Activated naive CD8-positive, alpha-beta T cell treated with anti-CD3 and anti-CD28 coated beads, Interleukin-2, amount 10 ng/mL, durations not matched to agents 7 days and 5 days (primary cell): ENCODE results near the gene GPSM1. TPM values are rescaled to one million over a fixed set of nuclear protein-coding genes. Genes with fewer than 3 reads are reported as not detected.
"Not testable (repeated sequence)": the region's sequence is repeated elsewhere in the genome, so short reads cannot be mapped to it uniquely, and the experiment has no call there.

Source experiments
- ATAC-seq: fragments of 150-1000 bp; cut with Tn5 transposase; one replicate; pipeline ENCODE4 v1.10.0; 2021; ENCODE audit warnings: low read depth, moderate library complexity
- POLR2A ChIA-PET: fragments of 350-600 bp; sonication (Branson Sonifier 250); formaldehyde crosslinking; loops from one replicate; lab custom pipeline; 2021; ENCODE audit warnings: antibody characterized with exemption; lab: Charles Lee
- DNase-seq: peaks from one replicate; pipeline ENCODE4 v3.0.0; 2021
- H3K27ac Mint-ChIP-seq: one replicate; pipeline ENCODE4 v1.8.0; 2022; ENCODE audit warnings: mild to moderate bottlenecking, mixed read lengths
- H3K27me3 Mint-ChIP-seq: one replicate; pipeline ENCODE4 v1.8.0; 2022; ENCODE audit warnings: mild to moderate bottlenecking, moderate library complexity, mixed read lengths
- H3K36me3 Mint-ChIP-seq: one replicate; pipeline ENCODE4 v1.8.0; 2021; ENCODE audit warnings: mild to moderate bottlenecking, mixed read lengths
- H3K4me1 Mint-ChIP-seq: one replicate; pipeline ENCODE4 v1.8.0; 2021; ENCODE audit warnings: mixed read lengths
- H3K4me3 Mint-ChIP-seq: one replicate; pipeline ENCODE4 v1.8.0; 2022; ENCODE audit warnings: mild to moderate bottlenecking, moderate library complexity, mixed read lengths
- H3K9me3 Mint-ChIP-seq: one replicate; pipeline ENCODE4 v1.8.0; 2021; ENCODE audit warnings: mixed read lengths
- total RNA-seq, 2 experiments: library from RNA; stranded (reverse); gene quantifications; one replicate each; pipeline ENCODE4 v1.2.3, GENCODE V29; 2021

Gene GPSM1
- total RNA-seq, 2 experiments from 2014 or later: 5.0 to 6.0 TPM

DNA sequence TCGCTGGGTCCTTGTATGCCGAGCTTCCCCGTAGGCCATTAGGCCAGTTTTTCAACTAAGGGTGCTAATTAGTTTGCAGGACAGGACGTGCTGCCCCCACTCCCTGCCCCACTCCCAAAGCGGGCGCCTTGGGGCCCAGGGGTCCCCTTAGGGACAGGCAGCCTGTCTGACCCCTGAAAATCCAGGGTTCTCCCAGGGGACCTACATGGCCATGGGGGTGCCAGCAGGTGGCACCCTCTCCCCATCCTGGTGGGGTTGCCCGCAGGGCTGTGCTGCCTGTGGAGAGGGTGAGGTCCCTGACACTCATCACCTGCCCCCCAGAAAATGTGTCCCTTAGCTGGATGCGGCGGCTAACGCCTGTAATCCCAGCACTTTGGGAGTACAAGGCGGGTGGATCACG, 14.9 kb upstream of the GPSM1 start:
- no peak overlapping the region for H3K4me3 Mint-ChIP-seq
- H3K27me3 Mint-ChIP-seq: no peaks in the 10 kb centered on the region
- H3K9me3 Mint-ChIP-seq: peaks cover 15% of the 10 kb centered on the region
- peaks cover 2% of the 10 kb centered on the region for H3K36me3 Mint-ChIP-seq
- ATAC-seq (peak; percentile 68), DNase-seq (peak; percentile 67)
- peaks cover 5% of the 10 kb centered on the region for H3K4me1 Mint-ChIP-seq
- POLR2A ChIA-PET: interaction anchor here (1.3 kb wide), 1 partner anchor 50 kb away, joined by 4 read pairs; no protein-coding TSS in a partner anchor
- no peak overlapping the region for H3K27ac Mint-ChIP-seq

DNA sequence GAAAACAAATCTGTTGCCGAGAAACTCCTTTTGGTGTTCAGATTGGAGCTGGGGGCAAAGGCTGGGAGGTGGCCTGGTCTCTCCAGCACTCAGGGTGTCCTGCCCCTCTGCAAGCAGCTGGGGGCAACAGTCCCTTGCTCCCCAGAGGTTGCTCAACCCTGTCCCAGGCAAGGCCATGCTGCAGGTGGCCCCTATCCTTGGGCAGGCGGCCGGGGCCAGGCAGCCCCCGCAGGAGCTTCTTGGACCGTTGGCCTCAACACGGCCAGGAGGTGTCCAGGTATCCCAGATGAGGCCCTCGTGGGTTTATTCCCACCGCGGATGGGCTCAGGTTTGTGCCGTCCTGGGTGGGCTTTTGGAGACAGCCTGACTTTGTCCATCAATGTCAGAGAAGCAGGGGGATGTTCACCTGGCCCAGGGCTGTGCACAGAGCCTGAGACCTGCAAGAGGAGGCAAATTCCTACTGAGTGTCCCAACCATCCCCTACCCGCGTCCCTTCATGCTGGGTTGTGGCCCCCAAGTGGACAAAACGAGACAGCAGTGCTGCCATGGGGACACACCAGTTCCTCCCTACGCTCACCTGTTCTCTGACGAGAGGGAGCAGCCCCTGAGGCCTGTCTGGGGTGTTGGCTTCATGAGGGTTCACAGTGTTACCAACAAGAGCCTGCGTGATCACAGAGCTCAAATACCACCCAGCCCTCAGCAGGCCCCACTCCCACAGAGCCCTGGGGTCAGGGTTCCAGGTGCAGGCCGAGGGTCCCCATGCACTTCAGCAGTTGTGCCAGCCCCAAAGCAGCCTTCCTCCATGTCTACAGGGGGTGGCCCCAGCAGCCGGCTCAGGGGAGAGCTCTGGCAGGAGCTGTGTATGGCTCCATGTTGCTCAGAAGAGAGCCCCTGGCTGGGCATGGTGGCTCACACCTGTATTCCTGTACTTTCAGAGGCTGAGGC, 14.0 kb upstream of the GPSM1 start:
- Mint-ChIP-seq H3K27ac (no peak overlapping the region), H3K9me3 (peaks cover 15% of the 10 kb centered on the region), H3K4me3 (no peak overlapping the region), H3K27me3 (no peaks in the 10 kb centered on the region), H3K4me1 (peaks cover 5% of the 10 kb centered on the region), H3K36me3 (peaks cover 2% of the 10 kb centered on the region)
- POLR2A ChIA-PET: interaction anchor here (1.3 kb wide), 1 partner anchor 49 kb away, joined by 4 read pairs; no protein-coding TSS in a partner anchor
- DNase-seq (no peak), ATAC-seq (no peak)

DNA sequence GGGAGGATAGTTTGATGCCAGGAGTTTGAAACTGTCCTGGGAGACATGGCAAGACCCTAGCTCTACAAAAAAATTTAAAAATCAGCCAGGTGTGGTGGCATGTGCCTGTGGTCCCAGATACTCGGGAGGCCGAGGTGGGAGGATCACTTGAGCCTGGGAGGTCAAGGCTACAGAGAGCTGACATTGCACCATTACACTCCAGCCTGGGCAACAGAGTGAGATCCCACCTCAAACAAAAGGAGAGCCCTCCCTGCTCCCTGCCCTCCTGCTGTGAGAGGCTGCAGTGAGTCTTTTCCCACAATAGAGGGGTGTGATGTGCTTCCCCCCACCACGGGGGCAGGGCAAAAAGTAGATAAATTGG, 13.3 kb upstream of the GPSM1 start:
- POLR2A ChIA-PET: no interaction called here
- no peak overlapping the region for H3K27ac Mint-ChIP-seq
- H3K4me1 Mint-ChIP-seq: peaks cover 5% of the 10 kb centered on the region
- DNase-seq: no peak
- no peaks in the 10 kb centered on the region for H3K27me3 Mint-ChIP-seq
- peaks cover 15% of the 10 kb centered on the region for H3K9me3 Mint-ChIP-seq
- no peak for ATAC-seq
- H3K36me3 Mint-ChIP-seq: peaks cover 2% of the 10 kb centered on the region
- no peak overlapping the region for H3K4me3 Mint-ChIP-seq

DNA sequence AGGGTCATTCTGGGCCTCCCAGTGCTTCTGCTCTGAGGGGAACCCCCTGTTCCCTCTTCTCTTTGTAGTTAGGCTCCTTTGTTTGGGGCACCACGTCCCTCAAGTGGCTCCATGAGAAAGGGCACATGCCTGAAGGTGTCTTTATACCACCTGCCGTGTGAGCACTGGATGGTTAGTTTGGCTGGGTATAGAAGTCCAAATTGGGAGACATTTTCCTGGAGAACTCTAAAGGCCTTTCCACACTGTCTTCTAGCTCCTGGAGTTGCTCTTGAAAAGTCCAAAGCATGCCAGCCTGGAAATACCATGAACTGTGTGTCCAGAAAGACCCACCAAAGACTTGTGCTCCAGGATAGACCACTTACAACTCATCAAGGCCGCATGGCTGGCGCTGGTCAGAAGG, 12.4 kb upstream of the GPSM1 start:
- no peaks in the 10 kb centered on the region for H3K27me3 Mint-ChIP-seq
- H3K4me1 Mint-ChIP-seq: peaks cover 5% of the 10 kb centered on the region
- no peak overlapping the region for H3K4me3 Mint-ChIP-seq
- peaks cover 2% of the 10 kb centered on the region for H3K36me3 Mint-ChIP-seq
- H3K9me3 Mint-ChIP-seq: peaks cover 15% of the 10 kb centered on the region
- DNase-seq (no peak), ATAC-seq (no peak)
- H3K27ac Mint-ChIP-seq: no peak overlapping the region
- POLR2A ChIA-PET: no interaction called here

DNA sequence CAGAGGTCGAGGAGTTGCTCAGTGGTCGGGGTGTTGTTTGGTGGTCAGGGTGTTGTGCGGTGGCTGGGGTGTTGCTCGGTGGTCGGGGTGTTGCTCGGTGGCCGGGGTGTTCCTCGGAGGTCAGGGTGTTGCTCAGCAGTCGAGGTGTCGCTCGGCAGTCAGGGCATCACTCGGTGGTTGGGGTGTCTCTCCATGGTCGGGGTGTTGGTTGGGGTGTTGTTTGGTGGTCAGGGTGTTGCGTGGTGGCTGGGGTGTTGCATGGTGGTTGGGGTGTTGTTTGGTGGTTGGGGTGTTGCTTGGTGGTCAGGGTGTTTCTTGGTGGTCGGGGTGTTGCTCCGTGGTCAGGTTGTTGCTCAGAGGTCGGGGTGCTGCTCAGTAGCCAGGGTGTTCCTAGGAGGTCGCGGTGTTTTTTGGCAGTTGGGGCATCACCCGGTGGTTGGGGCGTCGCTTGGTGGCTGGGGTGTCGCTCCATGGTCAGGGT, 11.0 kb upstream of the GPSM1 start:
- Mint-ChIP-seq H3K4me1 (peaks cover 5% of the 10 kb centered on the region), H3K9me3 (peaks cover 15% of the 10 kb centered on the region), H3K36me3 (peaks cover 2% of the 10 kb centered on the region), H3K27ac (no peak overlapping the region), H3K4me3 (no peak overlapping the region), H3K27me3 (no peaks in the 10 kb centered on the region)
- POLR2A ChIA-PET: no interaction called here
- DNase-seq (no peak), ATAC-seq (no peak)

DNA sequence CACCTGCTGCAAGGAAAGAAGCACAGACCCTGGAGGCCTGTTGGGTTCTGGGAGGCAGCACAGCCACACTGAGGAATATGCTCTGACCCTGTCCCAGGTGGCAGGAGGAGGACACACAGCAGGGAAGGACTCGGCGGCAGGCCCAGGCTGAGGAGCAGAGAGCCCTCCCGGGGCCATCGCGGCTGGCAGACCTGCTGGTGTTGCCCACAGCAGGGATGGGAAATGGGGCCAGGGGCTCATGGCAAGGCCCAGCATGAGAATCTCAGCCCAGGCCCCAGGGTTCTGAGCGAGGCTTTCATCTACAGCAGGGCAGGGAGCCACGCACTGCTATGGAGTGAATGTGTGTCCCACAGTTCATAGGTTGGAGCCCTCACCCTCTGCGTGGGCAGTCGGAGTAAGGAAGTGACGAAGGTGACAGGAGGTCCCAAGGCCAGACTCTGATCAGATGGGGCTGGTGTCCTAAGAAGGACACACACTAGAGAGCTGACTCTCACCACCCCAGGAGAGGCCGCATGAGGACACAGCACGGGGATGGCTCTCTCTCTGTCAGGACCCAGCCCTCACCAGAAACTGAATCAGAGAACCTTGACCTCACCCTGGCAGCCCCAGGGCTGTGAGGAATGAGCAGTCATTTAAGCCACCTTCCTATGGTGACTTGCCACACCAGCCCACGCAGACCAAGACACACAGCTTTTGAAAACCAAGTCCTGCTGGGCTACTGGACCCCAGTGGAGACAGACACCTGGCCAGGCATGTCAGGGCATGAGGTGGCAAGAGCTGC, 10.3 kb upstream of the GPSM1 start:
- Mint-ChIP-seq H3K27ac (no peak overlapping the region), H3K4me1 (peaks cover 5% of the 10 kb centered on the region), H3K4me3 (no peak overlapping the region), H3K9me3 (peaks cover 15% of the 10 kb centered on the region), H3K36me3 (peaks cover 2% of the 10 kb centered on the region), H3K27me3 (no peaks in the 10 kb centered on the region)
- DNase-seq: no peak
- POLR2A ChIA-PET: no interaction called here
- ATAC-seq: no peak

DNA sequence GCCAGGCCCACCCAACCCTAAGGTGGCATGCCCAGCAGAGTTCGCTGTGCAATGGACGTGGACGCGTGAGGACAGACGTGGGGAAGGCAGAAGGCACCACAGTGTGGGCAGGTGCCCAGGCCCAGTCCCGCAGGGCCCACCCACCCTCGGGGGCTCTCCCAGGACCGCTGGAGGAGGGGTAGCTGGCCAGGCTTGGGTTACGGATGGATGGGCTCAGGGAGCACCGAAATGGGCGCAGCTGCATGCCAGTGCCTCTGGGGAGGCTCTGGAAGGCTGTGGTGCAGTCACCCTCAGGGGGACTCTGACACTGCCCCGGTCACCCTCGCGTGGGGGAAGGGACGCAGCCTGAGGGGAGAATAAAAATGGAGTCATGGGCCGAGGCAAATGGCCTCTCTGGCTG, 9.6 kb upstream of the GPSM1 start:
- Mint-ChIP-seq H3K4me1 (peaks cover 5% of the 10 kb centered on the region), H3K9me3 (peaks cover 15% of the 10 kb centered on the region), H3K36me3 (peaks cover 2% of the 10 kb centered on the region), H3K27me3 (no peaks in the 10 kb centered on the region), H3K4me3 (no peak overlapping the region), H3K27ac (no peak overlapping the region)
- DNase-seq: no peak
- POLR2A ChIA-PET: no interaction called here
- no peak for ATAC-seq

DNA sequence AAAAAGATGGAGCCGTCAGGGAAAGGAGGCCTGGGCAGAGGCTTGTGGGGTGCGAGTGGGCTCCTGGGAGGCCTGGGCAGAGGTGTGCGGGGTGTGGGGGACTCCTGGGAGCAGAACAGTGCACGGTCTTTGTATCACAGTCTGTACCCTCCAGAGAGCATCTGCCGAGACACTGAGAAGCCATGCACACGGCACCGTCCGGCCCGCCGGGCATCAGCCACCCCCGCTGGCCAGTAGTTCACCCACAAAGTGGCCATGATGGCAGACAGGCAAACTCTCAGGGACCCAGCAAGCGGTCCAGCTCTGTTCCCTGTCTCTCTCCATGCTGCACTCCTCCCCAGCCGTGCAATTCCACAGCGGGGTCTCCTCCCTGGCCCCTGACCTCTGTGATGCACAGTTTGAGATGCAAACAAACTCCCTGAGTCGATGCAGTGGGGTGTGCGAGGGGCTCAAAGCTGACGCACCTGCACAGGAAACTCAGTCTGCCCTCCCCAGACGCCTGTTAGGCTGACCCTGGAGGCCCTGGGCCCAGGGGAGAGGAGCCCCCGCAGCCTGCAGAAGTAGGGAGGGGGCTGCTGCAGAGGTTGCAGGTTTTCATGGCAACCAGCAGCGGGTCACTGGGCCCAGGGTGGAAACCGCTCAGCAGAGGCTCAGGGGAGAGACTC, 9.1 kb upstream of the GPSM1 start:
- Mint-ChIP-seq H3K4me3 (no peak overlapping the region), H3K4me1 (peaks cover 5% of the 10 kb centered on the region), H3K9me3 (peaks cover 15% of the 10 kb centered on the region), H3K27me3 (no peaks in the 10 kb centered on the region), H3K27ac (no peak overlapping the region), H3K36me3 (peaks cover 2% of the 10 kb centered on the region)
- POLR2A ChIA-PET: no interaction called here
- DNase-seq (no peak), ATAC-seq (no peak)

DNA sequence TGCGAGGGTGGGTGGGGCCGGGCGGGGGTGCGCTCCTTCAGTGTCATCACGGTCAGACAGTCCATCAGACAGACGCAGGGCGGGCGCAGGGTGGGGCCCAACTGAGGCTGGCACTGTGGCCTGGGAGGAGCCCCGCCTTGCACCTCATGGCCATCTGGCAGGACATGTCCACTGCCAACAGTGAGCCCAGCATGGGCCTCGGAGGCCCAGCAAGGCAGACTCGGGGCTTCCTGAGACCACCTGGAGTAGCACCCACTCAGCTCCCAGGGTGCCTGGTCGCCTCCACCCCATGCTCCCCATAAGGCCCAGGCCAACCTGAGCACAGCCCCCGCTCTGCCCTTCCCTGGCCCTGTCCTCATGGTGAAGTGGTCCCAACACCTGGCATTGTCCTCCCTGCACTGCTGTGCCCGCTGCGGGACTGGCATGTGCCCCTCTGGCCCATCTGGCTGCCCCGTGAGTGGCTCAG, 8.5 kb upstream of the GPSM1 start:
- peaks cover 15% of the 10 kb centered on the region for H3K9me3 Mint-ChIP-seq
- H3K4me3 Mint-ChIP-seq: no peak overlapping the region
- peaks cover 2% of the 10 kb centered on the region for H3K36me3 Mint-ChIP-seq
- H3K27me3 Mint-ChIP-seq: no peaks in the 10 kb centered on the region
- ATAC-seq (no peak), DNase-seq (no peak)
- H3K4me1 Mint-ChIP-seq: peaks cover 5% of the 10 kb centered on the region
- no peak overlapping the region for H3K27ac Mint-ChIP-seq
- POLR2A ChIA-PET: no interaction called here

DNA sequence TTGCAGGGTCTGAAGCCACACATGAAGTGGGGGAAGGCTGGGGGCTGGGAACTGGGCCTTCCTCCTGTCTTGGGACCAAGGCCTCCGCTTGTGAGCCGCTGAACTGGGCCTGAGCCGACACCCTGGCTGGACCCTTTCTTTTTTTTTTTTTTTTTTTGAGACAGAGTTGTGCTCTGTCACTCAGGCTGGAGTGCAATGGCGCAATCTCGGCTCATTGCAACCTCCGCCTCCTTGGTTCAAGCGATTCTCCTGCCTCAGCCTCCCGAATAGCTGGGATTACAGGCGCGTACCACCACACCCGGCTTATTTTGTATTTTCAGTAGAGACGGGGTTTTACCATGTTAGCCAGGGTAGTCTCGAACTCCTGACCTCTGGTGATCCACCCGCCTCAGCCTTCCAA, 8.1 kb upstream of the GPSM1 start:
- H3K27me3 Mint-ChIP-seq, H3K4me1 Mint-ChIP-seq, H3K27ac Mint-ChIP-seq, H3K36me3 Mint-ChIP-seq, ATAC-seq, POLR2A ChIA-PET, DNase-seq, H3K4me3 Mint-ChIP-seq: not testable (repeated sequence)
- H3K9me3 Mint-ChIP-seq: peaks cover 15% of the 10 kb centered on the region

DNA sequence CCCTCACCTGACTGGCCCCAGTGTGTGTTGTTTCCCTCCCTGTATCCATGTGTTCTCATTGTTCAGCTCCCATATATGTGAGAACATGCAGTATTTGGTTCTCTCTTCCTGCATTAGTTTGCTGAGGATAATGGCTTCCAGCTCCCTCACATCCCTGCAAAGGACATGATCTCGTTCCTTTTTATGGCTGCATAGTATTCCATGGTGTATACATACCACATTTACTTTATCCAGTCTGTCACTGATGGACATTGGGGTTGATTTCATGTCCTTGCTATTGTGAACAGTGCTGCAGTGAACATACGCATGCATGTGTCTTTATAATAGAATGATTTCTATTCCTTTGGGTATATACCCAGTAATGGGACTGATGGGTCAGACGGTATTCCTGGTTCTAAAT, 7.4 kb upstream of the GPSM1 start:
- H3K9me3 Mint-ChIP-seq, ATAC-seq, POLR2A ChIA-PET, H3K27me3 Mint-ChIP-seq, DNase-seq, H3K4me3 Mint-ChIP-seq, H3K27ac Mint-ChIP-seq, H3K4me1 Mint-ChIP-seq, H3K36me3 Mint-ChIP-seq: not testable (repeated sequence)

DNA sequence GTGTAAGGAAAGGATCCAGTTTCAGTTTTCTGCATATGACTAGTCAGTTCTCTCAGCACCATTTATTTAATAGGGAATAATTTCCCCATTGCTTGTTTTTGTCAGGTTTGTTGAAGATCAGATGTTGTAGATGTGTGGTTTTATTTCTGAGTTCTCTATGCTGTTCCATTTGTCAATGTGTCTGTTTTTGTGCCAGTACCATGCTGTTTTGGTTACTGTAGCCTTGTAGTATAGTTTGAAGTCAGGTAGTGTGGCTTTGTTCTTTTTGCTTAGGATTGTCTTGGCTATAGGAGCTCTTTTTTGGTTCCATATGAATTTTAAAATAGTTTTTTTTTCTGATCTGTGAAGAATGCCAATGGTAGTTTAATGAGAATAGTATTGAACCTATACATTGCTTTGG, 6.4 kb upstream of the GPSM1 start:
- H3K9me3 Mint-ChIP-seq, H3K36me3 Mint-ChIP-seq, H3K4me1 Mint-ChIP-seq, ATAC-seq, H3K27me3 Mint-ChIP-seq, H3K4me3 Mint-ChIP-seq, DNase-seq, H3K27ac Mint-ChIP-seq, POLR2A ChIA-PET: not testable (repeated sequence)

DNA sequence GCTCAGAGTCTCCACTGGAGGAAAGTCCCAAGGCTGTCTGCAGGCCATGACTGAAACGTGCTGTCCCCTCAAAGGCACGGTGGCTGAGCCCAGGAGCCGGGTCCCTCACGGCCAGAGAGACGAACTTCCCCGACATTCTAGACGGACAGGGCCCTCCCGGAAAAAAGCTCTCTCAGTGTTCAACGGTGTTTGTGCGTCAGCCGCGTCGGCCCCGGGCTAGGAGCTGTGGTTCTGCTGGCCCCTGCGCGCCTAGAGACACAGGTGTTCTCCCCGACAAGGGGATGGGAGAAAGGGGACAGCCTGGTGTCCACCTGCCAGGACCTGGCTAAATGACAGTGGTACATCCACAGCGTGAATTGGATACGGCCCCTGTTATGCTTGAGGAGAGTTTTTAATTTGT, 5.8 kb upstream of the GPSM1 start:
- Mint-ChIP-seq H3K36me3 (no peaks in the 10 kb centered on the region), H3K4me1 (peaks cover under 1% of the 10 kb centered on the region), H3K9me3 (no peaks in the 10 kb centered on the region), H3K4me3 (no peak overlapping the region), H3K27me3 (no peaks in the 10 kb centered on the region), H3K27ac (no peak overlapping the region)
- ATAC-seq (no peak), DNase-seq (no peak)
- POLR2A ChIA-PET: no interaction called here
